Heart left ventricle (tissue), 13 donors: Measurements from ENCODE around the gene DLX5.

Experiments
- POLR2A ChIP-seq, 2 donors: fragments of 450-650 bp; IDR thresholded peaks; one replicate each; pipeline ENCODE4 v1.6.1; 2017; ENCODE audit warnings: antibody characterized with exemption in 2 of 2, mild to moderate bottlenecking in 2 of 2, moderate library complexity in 2 of 2
- TF ChIP-seq, protein P1 (sequence below), 12 donors: fragments of 200-600 bp; sonication (generic) in 4 of 12; IDR thresholded peaks; one replicate each; pipeline versions ENCODE4 v1.5.0 to v1.8.0; 2018 to 2022; ENCODE audit warnings: antibody characterized with exemption in 12 of 12, mild to moderate bottlenecking in 5 of 12
- donor health status: ischemic (EF 13 %, LVEDD 7.1; RV severe dilation, severe dysfunction).
- donor health status: DM: no; HTN: yes; CAD: no.
- donor health status: DM: no; HTN: no; CAD: no.
- donor health status: ischemic (EF 25% LVEDD 6.9; RV normal size, moderate dysfunction).
- donor health status: ischemic (EF 25% LVEDD 5.7; RV mildly dilated, moderate dysfunction).
- donor health status: ischemic (EF 35%, LVEDD 5.7; RV mildly dilated, moderate dysfunction).
- donor health status: nonischemic (EF 11% LVEDD 7.7; RV severe dilation, severe dysfunction).
- donor health status: DM: yes; HTN: yes; CAD: no.
- donor health status: PGD.
- donor health status: ischemic (EF 29% LVEDD 5.4; RV normal size, mild dysfunction).
- donor health status: nonischemic (EF 23%, LVEDD 6.1; RV moderate dilation, normal function).

DNA sequence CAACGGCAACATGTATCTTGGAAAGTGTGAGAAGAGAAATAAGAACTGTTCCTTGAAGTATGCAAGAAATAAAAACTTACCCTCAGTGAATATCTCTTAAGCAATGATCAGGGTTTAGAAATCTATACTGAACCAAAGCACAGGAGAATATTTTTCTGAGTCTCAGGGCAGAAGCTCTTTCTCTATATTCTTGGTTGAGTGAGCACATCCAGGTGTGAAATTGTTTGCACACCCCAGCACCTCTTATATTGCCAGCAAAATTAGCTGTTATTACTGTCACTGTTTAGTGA, 10.8 kb downstream of the DLX5 start:
- no peak for TF ChIP-seq POLR2A (IDR thresholded peaks at IDR 0.05)
- TF ChIP-seq, protein P1, sequence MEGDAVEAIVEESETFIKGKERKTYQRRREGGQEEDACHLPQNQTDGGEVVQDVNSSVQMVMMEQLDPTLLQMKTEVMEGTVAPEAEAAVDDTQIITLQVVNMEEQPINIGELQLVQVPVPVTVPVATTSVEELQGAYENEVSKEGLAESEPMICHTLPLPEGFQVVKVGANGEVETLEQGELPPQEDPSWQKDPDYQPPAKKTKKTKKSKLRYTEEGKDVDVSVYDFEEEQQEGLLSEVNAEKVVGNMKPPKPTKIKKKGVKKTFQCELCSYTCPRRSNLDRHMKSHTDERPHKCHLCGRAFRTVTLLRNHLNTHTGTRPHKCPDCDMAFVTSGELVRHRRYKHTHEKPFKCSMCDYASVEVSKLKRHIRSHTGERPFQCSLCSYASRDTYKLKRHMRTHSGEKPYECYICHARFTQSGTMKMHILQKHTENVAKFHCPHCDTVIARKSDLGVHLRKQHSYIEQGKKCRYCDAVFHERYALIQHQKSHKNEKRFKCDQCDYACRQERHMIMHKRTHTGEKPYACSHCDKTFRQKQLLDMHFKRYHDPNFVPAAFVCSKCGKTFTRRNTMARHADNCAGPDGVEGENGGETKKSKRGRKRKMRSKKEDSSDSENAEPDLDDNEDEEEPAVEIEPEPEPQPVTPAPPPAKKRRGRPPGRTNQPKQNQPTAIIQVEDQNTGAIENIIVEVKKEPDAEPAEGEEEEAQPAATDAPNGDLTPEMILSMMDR (IDR thresholded peaks at IDR 0.05), result no peak
